ENCODE results near the gene SART1. TPM values are rescaled to one million over a fixed set of nuclear protein-coding genes. Genes with fewer than 3 reads are reported as not detected.

SART1 gene
- total RNA-seq, 1 donor from 2014 or later, result 24.5 TPM

Other genes starting within 250 kb of the SART1 start
- 40.8 TPM for gene KAT5, start 249.5 kb upstream of the SART1 start, total RNA-seq
- 49.5 TPM for gene RNASEH2C, start 240.9 kb upstream of the SART1 start, total RNA-seq
- gene AP5B1, start 180.8 kb upstream of the SART1 start, total RNA-seq, result 6.5 TPM
- gene OVOL1, start 174.7 kb upstream of the SART1 start, total RNA-seq, result not detected
- not detected for gene SNX32, start 127.8 kb upstream of the SART1 start, total RNA-seq
- gene CFL1, start 103.6 kb upstream of the SART1 start, total RNA-seq, result 288 TPM
- 30.7 TPM for gene MUS81, start 101.3 kb upstream of the SART1 start, total RNA-seq
- 80.0 TPM for gene EFEMP2, start 88.9 kb upstream of the SART1 start, total RNA-seq
- 0.73 TPM for gene CTSW, start 81.9 kb upstream of the SART1 start, total RNA-seq
- 37.7 TPM for gene FIBP, start 73.3 kb upstream of the SART1 start, total RNA-seq
- 27.9 TPM for gene CCDC85B, start 71.1 kb upstream of the SART1 start, total RNA-seq
- gene FOSL1, start 61.3 kb upstream of the SART1 start, total RNA-seq, result 0.70 TPM
- gene C11orf68, start 42.7 kb upstream of the SART1 start, total RNA-seq, result 36.1 TPM
- 81.9 TPM for gene DRAP1, start 42.3 kb upstream of the SART1 start, total RNA-seq
- gene TSGA10IP, start 16.3 kb upstream of the SART1 start, total RNA-seq, result not detected
- gene EIF1AD, start 40.4 kb downstream of the SART1 start, total RNA-seq, result 20.1 TPM
- 256 TPM for gene BANF1, start 40.8 kb downstream of the SART1 start, total RNA-seq
- gene CST6, start 50.3 kb downstream of the SART1 start, total RNA-seq, result not detected
- not detected for gene CATSPER1, start 64.7 kb downstream of the SART1 start, total RNA-seq
- gene GAL3ST3, start 87.4 kb downstream of the SART1 start, total RNA-seq, result 0.73 TPM
- 61.2 TPM for gene SF3B2, start 90.6 kb downstream of the SART1 start, total RNA-seq
- 46.5 TPM for gene PACS1, start 108.5 kb downstream of the SART1 start, total RNA-seq